Hindlimb muscle (tissue), 1 donor: ENCODE data around the gene ZNF862. TPM values are rescaled to one million over a fixed set of nuclear protein-coding genes. Genes with fewer than 3 reads are reported as not detected.

ENCODE experiments used
- DNase-seq: peaks from one replicate; pipeline ENCODE4 v3.0.0-alpha.2; 2013
- polyA plus RNA-seq: library from polyadenylated mRNA; unstranded; fragments of 120-200 nt; gene quantifications from one replicate; pipeline ENCODE4 v1.2.1, GENCODE V29; 2013; ENCODE audit not compliant: insufficient read length

The ZNF862 gene
- polyA plus RNA-seq, 1 donor = 10.9 TPM

DNA sequence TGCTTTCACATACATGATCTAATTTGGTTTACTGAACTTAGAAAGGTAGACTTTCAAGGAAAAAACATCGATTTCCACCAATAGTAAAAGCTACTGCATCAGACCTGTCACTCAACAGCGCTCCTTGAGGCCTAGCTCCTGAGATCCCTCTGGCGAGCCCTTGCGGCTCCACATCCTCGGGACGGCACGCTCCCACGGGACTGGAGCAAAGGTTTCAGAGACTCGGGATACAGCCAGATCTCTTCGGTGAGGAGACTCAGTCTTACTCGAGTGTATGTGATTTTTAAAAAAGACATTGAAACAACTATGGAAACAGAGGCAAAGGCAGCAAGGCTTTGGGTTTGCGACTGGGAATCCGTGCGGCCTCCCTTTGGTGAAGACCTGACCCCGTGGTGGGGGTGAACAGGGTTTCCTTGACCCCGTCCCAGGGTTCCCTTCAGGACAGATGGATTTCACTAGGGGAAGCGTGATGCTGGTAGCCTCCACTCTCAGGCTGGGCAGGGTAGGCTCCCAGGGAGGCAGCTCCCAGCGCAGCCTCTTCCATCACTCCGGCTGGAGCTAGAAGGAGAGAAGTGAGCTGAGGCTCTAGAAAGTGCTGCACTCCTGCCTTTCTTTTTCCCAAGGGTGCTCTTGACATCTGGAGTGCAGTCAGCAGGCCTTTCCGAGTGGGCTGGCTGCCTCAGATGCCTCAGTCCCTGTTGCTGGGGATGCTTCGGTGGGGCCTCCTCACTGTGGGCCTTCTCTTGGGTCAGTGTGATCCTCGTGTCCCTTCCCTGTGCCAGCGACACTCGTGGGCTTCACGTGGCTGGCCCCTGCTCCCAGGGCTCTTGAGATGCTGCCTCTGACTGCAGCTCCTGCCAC, 29.8 kb downstream of the ZNF862 start:
- DNase-seq = no peak

DNA sequence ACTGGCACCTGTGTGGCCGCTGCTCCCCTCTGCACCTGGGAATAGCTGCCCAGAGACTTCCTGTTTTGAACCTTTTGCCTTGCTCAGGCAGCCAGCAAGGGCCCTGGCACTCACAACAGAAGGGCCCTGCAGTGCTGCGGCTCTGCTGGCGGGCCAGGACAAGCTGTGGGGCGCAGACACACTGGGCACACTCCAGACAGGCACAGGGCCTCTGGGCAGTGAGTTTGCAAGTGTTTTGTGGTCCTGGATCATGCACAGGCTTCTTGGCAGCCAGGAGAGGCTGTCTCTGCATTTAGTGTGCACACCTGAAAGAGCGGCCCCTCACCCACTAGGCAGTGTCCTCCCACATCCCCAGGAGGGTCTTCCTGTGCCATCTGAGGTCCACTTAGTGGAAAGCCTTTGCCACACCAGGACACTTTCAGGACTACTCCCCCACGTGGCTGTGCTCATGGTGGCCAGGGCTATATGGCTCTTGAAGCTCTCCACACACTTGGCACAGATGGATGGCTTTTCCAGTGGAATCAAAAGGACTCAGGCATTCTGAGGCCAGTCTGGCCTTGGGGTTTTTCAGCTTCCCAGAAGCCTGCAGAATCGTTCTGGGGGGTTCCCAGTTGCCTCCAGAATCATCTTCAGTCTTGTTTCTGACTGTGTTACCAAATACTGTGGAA, 30.6 kb downstream of the ZNF862 start:
- no peak for DNase-seq

DNA sequence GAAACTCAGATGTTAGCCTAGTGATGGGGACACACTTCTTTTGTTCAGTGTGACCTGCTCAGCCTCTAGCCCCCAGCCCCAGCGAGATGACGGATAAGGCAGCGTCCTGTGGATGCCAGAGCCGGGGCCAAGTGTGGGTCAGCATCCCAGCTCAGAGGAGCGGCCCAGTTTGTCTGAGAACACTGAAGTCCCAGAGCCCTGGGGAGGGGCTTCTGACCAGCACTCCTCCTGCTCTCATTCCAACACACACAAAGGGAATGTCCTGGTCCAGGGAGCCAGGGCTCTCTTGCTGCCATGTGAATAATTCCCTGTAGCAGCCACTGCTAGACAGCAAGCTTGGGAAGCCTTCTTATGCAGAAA, 31.1 kb downstream of the ZNF862 start:
- no peak for DNase-seq

DNA sequence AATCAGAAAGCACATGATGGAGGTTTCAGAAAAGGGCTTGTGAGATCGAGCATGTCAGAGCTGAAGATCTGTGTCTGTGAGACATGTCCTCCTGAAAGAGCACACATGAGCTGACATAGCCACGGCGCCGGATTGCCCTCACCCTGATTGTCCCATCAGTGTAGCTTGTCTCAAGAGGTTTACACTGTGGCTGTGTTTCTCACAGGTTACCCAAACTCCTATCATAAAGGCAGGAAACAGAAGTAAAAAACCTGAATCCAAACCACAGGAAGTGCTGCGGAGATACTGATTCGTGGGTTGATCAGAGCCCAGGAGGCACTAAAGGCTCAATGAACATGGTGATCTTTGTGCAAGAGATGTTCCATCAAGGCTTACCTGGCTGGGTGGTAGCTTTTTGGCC, 31.7 kb downstream of the ZNF862 start:
- DNase-seq = no peak

DNA sequence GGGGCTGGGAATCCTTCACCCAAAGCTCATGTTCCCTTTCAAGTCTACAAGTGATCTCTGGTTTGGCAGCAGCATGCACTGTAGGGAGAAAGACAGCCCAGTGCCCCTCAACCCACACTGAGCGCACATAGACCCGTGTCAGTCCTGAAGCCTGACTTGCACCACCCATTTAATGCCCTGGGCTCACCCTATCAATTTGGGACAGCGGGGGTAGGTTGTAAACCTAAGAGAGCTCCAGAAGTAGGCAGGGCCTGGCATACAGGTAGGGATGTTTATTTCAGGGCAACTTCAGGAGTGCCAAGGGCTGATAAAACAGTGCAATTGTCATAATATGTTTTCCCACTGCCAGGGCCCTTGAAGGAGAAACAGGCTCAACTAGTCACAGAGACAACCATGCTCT, 32.1 kb downstream of the ZNF862 start:
- DNase-seq = no peak

DNA sequence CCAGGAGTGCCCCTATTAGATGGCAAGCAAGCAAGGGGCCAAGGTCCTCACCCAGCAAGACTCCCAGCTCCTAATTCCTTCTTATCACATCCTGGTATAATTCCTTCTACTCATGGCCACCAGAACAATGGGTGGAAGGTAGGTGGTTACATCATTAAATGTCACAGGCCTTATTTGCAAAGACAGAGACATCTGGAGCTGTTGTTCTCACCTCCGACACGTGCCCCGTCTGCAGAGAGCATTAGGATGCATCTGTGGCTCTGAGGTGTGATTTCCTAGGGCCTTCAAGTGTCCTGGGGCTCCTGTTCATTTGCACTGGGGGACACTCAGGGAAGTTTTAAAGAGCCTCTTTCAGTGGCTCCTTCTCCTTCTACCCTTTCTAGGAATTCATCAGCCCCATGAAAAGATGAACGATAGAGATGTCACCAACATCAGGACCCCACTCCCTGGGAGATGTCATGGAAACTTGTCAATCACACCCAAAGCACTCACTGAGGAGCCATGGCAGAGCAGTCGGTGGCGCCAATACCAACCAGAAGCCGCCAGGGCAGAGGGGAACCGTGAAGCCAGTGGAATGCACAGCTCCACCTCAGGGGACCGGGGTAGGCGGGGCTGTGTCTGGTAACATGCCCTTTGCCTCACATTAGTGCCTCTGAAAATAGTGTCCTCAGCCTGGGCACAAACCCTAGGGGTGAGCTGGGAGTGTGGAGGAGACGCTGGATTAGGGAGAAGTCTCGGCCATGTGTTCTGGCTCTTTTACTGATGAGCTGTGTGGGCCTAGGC, 32.7 kb downstream of the ZNF862 start:
- no peak for DNase-seq

DNA sequence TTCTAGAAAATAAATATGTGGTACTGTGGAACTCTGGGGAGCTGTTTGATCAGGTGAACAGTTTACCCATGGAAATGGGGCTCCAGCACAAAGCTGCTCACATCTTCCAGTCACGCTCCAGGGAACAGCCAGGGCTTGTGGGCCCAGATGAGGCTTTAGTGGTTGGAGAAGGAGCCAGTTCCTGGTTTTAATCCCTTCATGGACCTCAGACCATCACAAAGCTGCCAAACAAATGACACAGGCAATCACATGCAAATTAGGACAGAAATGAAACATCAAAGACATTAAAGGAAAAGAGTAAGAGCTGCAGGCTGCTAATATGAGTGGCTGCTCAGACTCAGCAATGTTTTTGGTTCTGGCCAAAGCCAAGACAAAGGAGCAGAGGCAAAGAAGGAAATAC, 33.4 kb downstream of the ZNF862 start:
- DNase-seq = no peak

DNA sequence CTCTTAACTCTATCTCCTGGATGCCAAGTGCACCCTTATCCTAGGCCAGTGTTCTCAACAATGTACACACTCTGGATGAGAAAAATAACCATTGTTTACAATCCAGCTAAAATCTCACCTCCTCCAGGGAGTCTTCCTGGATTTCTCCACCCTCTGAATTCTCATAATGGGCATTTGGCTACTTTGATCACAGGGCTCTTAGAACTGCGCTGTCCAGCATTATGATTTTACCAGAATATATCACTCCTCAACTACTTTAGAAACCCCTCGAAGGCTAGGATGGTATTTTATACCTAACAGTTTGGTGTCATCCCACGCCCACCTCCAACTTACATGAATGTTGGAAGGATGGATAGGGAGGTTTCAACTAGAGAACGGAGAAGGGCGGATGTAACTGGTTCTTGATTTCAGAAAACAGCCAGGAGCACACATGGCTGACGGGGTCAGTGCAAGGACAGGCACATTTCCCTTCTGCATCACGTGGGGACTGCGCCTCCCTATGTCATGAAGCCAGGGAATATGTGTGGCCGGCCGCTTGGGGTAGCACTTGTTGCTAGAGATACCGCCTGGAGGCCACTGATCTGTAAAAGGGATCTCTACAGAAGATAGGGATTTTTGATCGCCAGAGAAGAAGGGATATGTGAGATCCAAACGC, 34.4 kb downstream of the ZNF862 start:
- DNase-seq = peak; percentile 83

DNA sequence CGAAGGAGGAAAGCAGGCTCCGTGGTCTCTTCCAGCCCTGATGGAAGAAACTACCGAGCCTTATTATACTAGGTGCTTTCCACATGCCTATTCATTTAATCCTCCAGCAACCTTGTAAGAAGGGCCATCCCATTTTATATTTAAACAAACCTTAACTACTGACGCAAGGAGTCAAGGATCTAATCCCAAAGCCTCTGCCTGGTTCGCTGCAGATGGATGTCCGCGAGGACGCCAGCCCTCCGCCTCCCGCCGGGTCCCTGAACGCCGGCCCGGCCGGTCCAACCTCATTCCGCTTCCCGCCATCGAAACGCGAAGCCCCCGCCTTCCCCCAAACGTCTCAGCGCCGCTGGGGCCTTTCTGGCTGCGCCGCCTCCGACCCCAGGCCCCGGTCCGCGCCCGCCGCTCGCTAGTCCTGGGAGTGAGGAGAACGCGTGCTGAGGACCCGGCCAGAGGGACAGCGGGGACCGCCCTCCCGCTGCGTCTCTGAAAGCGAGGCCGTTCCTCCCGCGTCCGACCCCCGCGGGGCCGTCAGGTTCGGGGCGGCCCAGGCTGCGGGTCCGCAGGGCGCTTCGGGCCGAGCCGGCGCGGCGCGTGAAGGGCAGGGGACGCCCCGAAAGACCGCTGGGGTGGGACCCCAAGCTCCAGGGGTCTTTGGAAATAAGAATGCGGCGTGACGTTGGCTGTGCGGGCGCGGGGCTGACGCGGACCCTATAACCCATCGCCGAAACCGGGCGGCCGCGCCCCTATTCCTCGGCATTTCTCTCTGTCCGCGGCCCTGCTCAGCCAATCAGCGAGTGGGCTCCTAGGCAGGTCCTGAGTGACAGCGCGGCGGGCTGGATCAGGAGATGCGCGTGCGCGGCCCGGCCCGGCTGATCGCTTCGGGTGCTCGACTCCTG, 35.1 kb downstream of the ZNF862 start, which contains the start of gene ATP6V0E2:
Gene ATP6V0E2 (plus strand): TSS at position 896 of the 896 bp plus-strand sequence. CDS start 97 bp downstream, outside the sequence.
- peak; percentile 93 for DNase-seq

DNA sequence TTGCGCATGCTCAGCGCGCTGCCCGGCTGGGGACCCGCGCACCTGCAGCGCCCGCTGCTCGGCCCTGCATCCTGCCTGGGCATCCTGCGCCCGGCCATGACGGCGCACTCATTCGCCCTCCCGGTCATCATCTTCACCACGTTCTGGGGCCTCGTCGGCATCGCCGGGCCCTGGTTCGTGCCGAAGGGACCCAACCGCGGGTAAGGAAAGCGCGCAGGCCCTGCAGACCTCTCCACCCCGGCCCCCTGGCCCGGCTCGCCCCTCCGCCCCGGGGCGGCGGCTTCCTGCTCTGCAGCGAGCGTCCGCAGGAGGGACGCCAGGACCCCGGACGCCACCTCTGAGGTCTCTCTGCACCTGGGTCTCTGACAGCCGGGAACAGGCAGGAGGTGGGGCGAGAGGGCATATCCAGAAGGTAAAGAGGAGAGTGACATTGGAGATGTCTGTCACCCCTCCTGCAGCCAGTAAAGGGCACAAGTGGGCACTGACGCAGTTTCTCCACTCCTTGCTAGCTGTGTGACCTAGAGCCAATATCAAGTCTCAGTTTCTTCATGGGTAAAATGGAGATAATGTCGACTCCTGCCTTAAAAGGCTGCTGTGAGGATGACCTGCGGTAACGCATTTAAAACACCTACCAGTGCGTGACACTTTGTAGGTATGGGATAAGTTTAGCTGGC, 35.9 kb downstream of the ZNF862 start:
- DNase-seq = no peak

DNA sequence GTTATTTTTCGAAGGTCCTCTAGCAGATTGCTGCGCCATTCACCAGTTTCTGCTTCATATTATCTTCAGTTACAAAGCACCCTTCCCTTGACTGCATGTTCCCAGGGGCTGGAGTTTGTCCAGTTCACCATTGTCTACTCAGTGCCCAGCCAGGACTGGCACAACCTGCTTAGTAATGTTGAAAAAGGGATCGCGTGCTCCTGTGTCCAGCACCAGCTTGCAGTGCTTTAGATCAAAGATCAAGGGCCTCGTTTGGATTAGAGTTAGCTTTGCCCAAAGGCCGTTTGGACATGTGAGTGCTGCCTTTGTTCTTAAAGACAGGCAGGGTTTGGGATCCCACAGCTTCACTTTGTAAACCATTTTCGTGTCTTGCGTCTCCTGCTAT, 36.5 kb downstream of the ZNF862 start:
- no peak for DNase-seq

DNA sequence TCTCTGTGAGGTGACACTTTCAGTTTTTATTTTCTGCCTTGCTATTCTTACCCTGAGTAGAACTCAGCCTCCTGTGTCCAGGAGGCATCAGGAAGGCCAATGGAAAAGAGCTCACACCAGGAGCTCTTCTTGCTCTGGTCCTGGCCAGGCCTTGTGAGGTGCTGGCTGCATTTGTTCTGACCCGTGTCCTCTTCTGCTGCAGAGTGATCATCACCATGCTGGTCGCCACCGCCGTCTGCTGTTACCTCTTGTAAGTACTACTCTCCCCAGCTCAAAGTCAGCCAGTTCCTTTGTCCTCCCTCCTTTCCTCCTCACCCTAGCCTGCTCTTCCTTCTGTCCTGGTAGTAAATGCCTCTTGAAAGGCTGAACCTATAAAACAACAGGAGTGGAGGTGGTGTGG, 37.2 kb downstream of the ZNF862 start:
- no peak for DNase-seq

DNA sequence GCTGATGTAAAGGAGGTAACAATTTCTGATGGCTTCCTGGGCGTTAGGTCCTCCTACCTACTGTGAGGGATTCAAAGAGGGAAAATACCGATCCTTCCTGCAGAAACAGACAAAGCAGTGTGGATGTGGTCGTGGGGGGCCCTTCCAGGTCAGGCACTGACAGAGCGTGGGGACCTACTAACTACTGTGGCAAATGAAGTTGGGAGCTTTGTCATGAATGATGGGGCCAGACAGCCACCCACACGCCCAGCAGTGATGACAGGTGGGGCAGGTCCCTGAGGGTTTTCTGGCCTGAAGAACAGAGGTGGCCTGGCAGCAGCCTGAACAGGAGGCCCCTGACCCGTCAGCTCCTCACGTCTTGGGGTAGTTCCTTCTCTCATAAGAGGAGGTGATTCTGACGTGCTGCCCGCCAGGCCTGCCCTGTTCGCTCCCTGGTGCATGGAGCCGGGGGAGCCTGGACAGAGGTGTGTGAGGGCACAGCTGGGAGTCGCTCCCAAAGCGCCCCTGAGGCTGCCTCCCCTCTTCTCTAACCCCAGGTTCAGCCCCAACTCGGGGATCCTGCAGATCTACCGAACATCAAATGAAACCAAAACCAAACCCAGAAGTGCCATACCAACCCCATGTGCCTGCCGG, 39.8 kb downstream of the ZNF862 start:
- DNase-seq = no peak

DNA sequence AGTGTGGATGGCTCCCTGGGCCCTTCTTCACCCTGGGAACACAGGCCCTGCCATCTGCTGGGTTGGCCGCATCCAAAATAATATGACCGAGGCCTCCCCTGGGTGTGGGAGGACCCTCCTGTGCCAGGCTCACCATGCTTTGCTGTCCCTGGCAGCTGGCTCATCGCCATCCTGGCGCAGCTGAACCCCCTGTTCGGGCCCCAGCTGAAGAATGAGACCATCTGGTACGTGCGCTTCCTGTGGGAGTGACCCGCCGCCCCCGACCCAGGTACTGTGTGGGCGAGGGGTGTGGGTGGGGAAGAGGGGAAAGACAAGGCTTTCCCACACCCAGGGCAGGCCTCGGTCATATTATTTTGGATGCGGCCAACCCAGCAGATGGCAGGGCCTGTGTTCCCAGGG, 40.3 kb downstream of the ZNF862 start:
- no peak for DNase-seq

DNA sequence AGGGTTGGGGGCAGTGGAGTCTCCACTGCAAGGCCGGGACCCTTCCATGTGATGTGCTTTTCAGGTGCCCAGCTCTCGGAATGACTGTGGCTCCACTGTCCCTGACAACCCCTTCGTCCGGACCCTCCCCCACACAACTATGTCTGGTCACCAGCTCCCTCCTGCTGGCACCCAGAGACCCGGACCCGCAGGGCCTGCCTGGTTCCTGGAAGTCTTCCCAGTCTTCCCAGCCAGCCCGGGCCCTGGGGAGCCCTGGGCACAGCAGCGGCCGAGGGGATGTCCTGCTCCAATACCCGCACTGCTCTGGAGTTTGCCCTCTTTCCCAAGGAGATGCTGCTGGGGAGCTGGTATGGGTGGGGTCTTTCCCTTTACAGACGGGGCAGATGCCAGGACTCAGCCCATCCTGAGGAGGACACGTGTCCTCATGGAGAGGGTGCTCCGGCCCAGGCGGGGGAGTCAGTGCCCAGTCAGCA, 41.1 kb downstream of the ZNF862 start:
- no peak for DNase-seq

DNA sequence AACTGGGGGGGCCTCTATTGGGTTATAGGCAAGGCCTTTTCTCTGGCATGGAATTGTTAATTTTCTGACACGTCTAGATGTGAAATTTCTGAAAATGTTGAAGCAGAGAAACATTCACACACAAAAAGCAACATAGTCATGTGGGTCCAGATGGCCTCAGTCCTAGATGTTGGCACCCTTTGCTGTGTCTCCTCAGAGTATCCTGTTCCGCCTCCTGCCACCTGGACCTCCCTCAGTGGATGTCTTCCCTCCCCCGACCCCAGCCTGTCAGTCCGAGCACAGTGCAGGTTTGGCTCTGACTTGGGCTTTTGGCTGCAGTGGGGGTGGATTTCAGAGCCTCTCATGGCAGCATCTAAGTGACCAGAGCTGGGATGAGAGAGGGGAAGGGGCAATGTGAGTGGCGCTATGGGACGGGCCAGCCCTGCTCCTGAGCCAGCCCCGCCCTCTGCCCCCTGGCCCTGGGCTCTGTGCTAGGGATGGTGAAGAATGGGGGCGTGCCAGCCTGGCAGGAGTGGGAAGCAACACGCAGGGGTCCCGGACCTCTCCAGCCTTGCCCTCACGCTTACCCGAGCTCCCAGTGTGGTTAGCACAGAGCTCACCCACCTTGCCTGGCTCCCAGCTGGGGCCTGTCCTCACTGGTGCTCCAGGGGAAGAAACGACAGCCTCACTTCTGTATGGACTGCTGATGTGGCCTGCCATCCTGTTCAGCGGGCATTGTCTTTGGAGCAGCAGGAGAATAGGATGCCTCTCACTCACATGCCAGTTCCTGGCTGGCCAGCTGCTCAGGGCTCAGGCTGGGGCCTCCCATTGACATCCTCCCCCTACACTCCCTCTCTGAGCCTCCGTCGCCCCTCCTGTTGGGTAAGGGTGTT, 41.8 kb downstream of the ZNF862 start:
- no peak for DNase-seq

DNA sequence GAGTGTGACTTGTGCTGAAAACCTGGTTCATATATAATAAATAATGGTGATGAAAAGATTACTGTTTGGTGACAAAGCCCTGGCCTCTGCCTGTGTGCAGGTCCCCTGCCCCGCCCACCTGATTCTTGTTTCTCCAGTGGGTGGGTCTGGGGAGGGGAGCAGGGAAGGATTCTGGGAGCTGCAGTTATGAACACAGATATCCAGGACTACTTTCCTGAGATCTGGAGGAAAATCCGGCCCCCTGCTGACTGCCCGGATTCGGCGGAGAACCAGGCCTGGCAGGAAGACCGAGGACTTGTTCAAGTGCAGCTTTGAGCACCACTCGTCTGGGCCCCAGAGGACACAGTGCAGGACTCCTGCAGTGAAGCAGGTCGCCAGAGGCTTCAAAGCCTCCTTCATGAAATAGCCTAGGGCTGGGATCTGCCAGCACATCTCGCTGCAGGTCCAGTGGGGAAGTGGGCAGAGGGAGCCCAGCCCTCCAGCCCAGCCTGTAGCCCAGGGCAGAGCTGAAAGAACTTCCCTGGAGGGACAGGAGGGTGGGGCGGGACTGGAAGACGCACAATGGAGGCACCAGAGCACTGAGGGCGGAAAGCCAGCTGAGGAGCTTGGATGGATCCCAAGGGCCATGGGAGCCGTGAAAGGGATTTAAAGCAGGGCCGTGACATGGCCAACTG, 42.6 kb downstream of the ZNF862 start:
- no peak for DNase-seq

DNA sequence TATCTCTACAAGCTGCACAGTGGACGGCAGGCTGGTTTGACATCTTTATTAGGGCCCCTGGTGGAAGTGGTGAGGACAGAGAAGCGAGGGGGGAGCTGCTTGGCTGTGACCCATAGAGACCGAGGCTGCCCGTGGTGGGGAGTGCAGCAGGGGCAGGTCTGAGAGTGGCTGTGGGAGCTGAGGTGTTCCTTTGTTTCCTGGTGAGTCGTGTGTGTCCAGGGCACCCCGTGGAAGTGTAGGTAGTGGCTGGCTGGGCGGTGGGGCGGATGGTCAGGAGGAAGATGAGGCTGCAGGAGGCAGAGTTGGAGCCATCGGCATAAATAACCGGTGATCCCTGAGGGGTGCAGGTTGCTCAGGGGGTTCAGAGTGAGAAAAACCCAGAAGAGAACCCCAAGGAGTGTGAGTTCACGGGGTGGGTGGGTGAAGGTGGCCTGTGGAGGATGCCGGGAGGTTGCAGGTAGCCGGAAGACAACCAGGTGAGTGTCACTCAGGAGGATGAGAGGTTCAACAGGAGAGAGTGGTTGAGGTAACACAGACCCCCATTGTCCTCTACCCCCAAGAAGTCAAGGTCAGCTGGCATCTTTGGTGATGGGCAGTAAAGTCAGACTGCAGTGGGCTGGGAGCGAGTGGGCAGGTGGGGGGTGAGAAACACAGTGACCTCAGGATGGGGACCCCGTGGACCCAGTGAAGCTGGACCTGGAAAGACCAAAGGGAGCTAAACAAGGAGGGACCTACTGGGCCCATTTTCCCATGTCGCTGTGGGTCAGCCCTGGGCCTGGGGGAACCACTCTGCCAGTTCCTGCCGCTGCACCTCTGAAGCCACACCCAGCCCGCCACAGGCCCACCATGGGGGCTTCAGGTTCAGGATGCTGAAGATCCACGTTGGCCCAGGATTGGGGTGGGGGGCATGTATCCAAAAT, 43.4 kb downstream of the ZNF862 start:
- DNase-seq = no peak
